H1 (cell line): ENCODE data around the gene SLC6A20. TPM values are rescaled to one million over a fixed set of nuclear protein-coding genes. Genes with fewer than 3 reads are reported as not detected.

Experiments
- CTCF ChIA-PET: fragments of 300-600 bp; sonication (Branson Sonifier 250); formaldehyde crosslinking; loops from one replicate; lab custom pipeline; 2021; ENCODE audit not compliant: partially characterized antibody; lab: Charles Lee
- POLR2A ChIA-PET: fragments of 300-600 bp; sonication (Branson Sonifier 250); formaldehyde crosslinking; loops from one replicate; lab custom pipeline; 2021; ENCODE audit warnings: inconsistent platforms; ENCODE audit not compliant: partially characterized antibody; lab: Charles Lee
- DNase-seq, 2 experiments: peaks; one replicate each; pipeline versions ENCODE4 v3.0.0 to v3.0.0-alpha.2; 2010 to 2022; ENCODE audit warnings: low spot score in 2 of 2, low read depth in 1 of 2, mixed read lengths in 1 of 2
- FAIRE-seq: peaks from 2 replicates; lab custom pipeline; 2011; peaks lifted over from hg19 to GRCh38; lab: Jason Lieb, UNC
- H2AFZ ChIP-seq: 2 replicates; pipeline ENCODE4 v1.8.1; 2012; ENCODE audit warnings: low read length, inconsistent platforms
- H2AK5ac ChIP-seq: 2 replicates; pipeline ENCODE4 v1.6.1; 2013; ENCODE audit warnings: low read depth, low read length
- H2BK120ac ChIP-seq: replicated peaks from 2 replicates; pipeline ENCODE3; 2013; ENCODE audit warnings: low read depth, low read length, inconsistent platforms
- H2BK12ac ChIP-seq: 2 replicates; pipeline ENCODE4 v1.6.1; 2013; ENCODE audit warnings: low read depth, low read length
- H2BK15ac ChIP-seq: 2 replicates; pipeline ENCODE4 v1.6.1; 2013; ENCODE audit warnings: low read length
- H2BK20ac ChIP-seq: 2 replicates; pipeline ENCODE4 v1.6.1; 2013; ENCODE audit warnings: low read length
- H2BK5ac ChIP-seq: 2 replicates; pipeline ENCODE4 v1.6.1; 2013; ENCODE audit warnings: low read depth, low read length
- H3K14ac ChIP-seq: 2 replicates; pipeline ENCODE4 v1.6.1; 2013; ENCODE audit warnings: inconsistent platforms; ENCODE audit not compliant: insufficient read length
- H3K18ac ChIP-seq: 2 replicates; pipeline ENCODE4 v1.6.1; 2013; ENCODE audit warnings: low read length; ENCODE audit errors: extremely low read depth
- H3K23ac ChIP-seq: 2 replicates; pipeline ENCODE4 v1.6.1; 2013; ENCODE audit warnings: inconsistent platforms; ENCODE audit not compliant: insufficient read length
- H3K23me2 ChIP-seq: 2 replicates; pipeline ENCODE4 v1.6.1; 2013; ENCODE audit warnings: low read depth, low read length
- H3K27ac ChIP-seq: 2 replicates; pipeline ENCODE4 v1.6.1; 2011; ENCODE audit warnings: low read depth, low read length, inconsistent platforms
- H3K27me3 ChIP-seq, 4 experiments: replicated peaks in 1 of 4; 1 replicate in 1 of 4; 2 replicates in 3 of 4; pipeline versions ENCODE4 v1.6.1 to v1.8.1; 2011 to 2013; ENCODE audit warnings: low read length in 3 of 4, mild to moderate bottlenecking in 3 of 4, inconsistent platforms in 2 of 4, mixed read lengths in 2 of 4, moderate library complexity in 1 of 4; ENCODE audit not compliant: control insufficient read depth in 3 of 4, insufficient read depth in 3 of 4; ENCODE audit errors: extremely low read depth in 1 of 4
- H3K36me3 ChIP-seq, 4 experiments: 2 replicates each; pipeline versions ENCODE4 v1.6.1 to v1.8.1; 2011 to 2013; ENCODE audit warnings: mild to moderate bottlenecking in 4 of 4, low read length in 3 of 4, moderate library complexity in 2 of 4, control low read depth in 1 of 4, inconsistent platforms in 1 of 4; ENCODE audit not compliant: insufficient read depth in 4 of 4, control insufficient read depth in 2 of 4
- H3K4ac ChIP-seq: replicated peaks from 2 replicates; pipeline ENCODE3; 2013; ENCODE audit warnings: low read length, low read depth, mixed read lengths, inconsistent platforms; ENCODE audit not compliant: insufficient read length
- H3K4me1 ChIP-seq, 4 experiments: replicated peaks in 1 of 4; 1 replicate in 1 of 4; 2 replicates in 3 of 4; pipeline versions ENCODE4 v1.6.1 to v1.8.1; 2011 to 2013; ENCODE audit warnings: low read length in 3 of 4, inconsistent platforms in 2 of 4, mixed read lengths in 1 of 4; ENCODE audit not compliant: insufficient read depth in 4 of 4, control insufficient read depth in 3 of 4
- H3K4me2 ChIP-seq, 2 experiments: 2 replicates each; pipeline versions ENCODE4 v1.6.1 to v1.8.1; 2011 to 2013; ENCODE audit warnings: low read depth in 2 of 2, low read length in 2 of 2, control low read depth in 1 of 2, inconsistent platforms in 1 of 2, mild to moderate bottlenecking in 1 of 2; ENCODE audit not compliant: insufficient read depth in 1 of 2
- H3K4me3 ChIP-seq, 4 experiments: fragments of 200-600, 300-600 bp in 1 of 4; sonication (generic), shearing (Covaris generic), sonication (Bioruptor Twin) in 1 of 4; 2 replicates each; pipeline versions ENCODE4 v1.5.1 to v1.8.1; 2011 to 2016; ENCODE audit warnings: low read length in 4 of 4, low read depth in 3 of 4, control low read depth in 2 of 4, inconsistent platforms in 2 of 4, mild to moderate bottlenecking in 2 of 4, mixed read lengths in 1 of 4, moderate library complexity in 1 of 4; ENCODE audit not compliant: insufficient read depth in 2 of 4; ENCODE audit errors: extremely low read depth in 1 of 4
- H3K56ac ChIP-seq: replicated peaks from 2 replicates; pipeline ENCODE3; 2013; ENCODE audit warnings: low read depth, mild to moderate bottlenecking, mixed read lengths, low read length, inconsistent platforms; ENCODE audit not compliant: insufficient read length
- H3K79me1 ChIP-seq: 2 replicates; pipeline ENCODE4 v1.6.1; 2013; ENCODE audit warnings: low read depth, low read length, control low read depth
- H3K79me2 ChIP-seq, 2 experiments: 2 replicates each; pipeline versions ENCODE4 v1.6.1 to v1.8.1; 2012 to 2013; ENCODE audit warnings: low read length in 2 of 2, mild to moderate bottlenecking in 2 of 2, inconsistent platforms in 1 of 2; ENCODE audit not compliant: insufficient read depth in 2 of 2, control insufficient read depth in 1 of 2
- H3K9ac ChIP-seq, 4 experiments: replicated peaks in 1 of 4; 1 replicate in 1 of 4; 2 replicates in 3 of 4; pipeline versions ENCODE4 v1.6.1 to v1.8.1; 2011 to 2013; ENCODE audit warnings: low read depth in 3 of 4, low read length in 3 of 4, control low read depth in 2 of 4, mild to moderate bottlenecking in 2 of 4, moderate library complexity in 2 of 4, inconsistent platforms in 1 of 4; ENCODE audit errors: extremely low read depth in 1 of 4
- H3K9me3 ChIP-seq, 2 experiments: 2 replicates each; pipeline versions ENCODE4 v1.6.1 to v1.8.1; 2012 to 2013; ENCODE audit warnings: mild to moderate bottlenecking in 2 of 2, moderate library complexity in 2 of 2, control low read depth in 1 of 2, inconsistent platforms in 1 of 2, low read depth in 1 of 2, low read length in 1 of 2, mixed read lengths in 1 of 2; ENCODE audit not compliant: insufficient read depth in 2 of 2
- H4K20me1 ChIP-seq, 2 experiments: replicated peaks in 1 of 2; 2 replicates each; pipeline versions ENCODE3 to v1.8.1; 2011 to 2013; ENCODE audit warnings: inconsistent platforms in 2 of 2, low read length in 2 of 2, mild to moderate bottlenecking in 1 of 2; ENCODE audit not compliant: insufficient read depth in 2 of 2, control insufficient read depth in 1 of 2
- H4K5ac ChIP-seq: 2 replicates; pipeline ENCODE4 v1.6.1; 2013; ENCODE audit warnings: low read length, low read depth, mixed read lengths, inconsistent platforms; ENCODE audit not compliant: insufficient read length
- H4K8ac ChIP-seq: 2 replicates; pipeline ENCODE4 v1.8.0; 2013; ENCODE audit warnings: mild to moderate bottlenecking, moderate library complexity, low read length, inconsistent platforms; ENCODE audit not compliant: insufficient read depth; ENCODE audit errors: extremely low read depth
- H4K91ac ChIP-seq: replicated peaks from 2 replicates; pipeline ENCODE3; 2013; ENCODE audit warnings: low read length, mixed read lengths, inconsistent platforms; ENCODE audit not compliant: insufficient read length
- CHD2 ChIP-seq: IDR thresholded peaks from 2 replicates; pipeline ENCODE4 v1.6.1; 2012; ENCODE audit warnings: low read length, improper control_type of control experiment
- EGR1 ChIP-seq: IDR thresholded peaks from 2 replicates; pipeline ENCODE4 v1.6.1; 2011; ENCODE audit warnings: low read depth, low read length, borderline replicate concordance
- GTF2F1 ChIP-seq: IDR thresholded peaks from 2 replicates; pipeline ENCODE4 v1.6.1; 2012; ENCODE audit warnings: low read depth, low read length, improper control_type of control experiment, borderline replicate concordance
- KDM4A ChIP-seq: IDR thresholded peaks from one replicate; pipeline ENCODE4 v1.7.1; 2012; ENCODE audit warnings: low read depth, mild to moderate bottlenecking, moderate library complexity, low read length, inconsistent platforms; ENCODE audit not compliant: severe bottlenecking
- KDM5A ChIP-seq: fragments of 200-600 bp; IDR thresholded peaks from 2 replicates; pipeline ENCODE4 v1.7.1; 2012; ENCODE audit warnings: mild to moderate bottlenecking, low read length, inconsistent platforms, mixed read lengths
- MAFK ChIP-seq: IDR thresholded peaks from 2 replicates; pipeline ENCODE4 v1.6.1; 2012; ENCODE audit warnings: low read depth, mild to moderate bottlenecking, improper control_type of control experiment, low read length
- NRF1 ChIP-seq: IDR thresholded peaks from 2 replicates; pipeline ENCODE4 v1.6.1; 2011; ENCODE audit warnings: mild to moderate bottlenecking, low read depth, low read length, improper control_type of control experiment
- POU5F1 ChIP-seq: IDR thresholded peaks from 2 replicates; pipeline ENCODE4 v1.6.1; 2011; ENCODE audit warnings: low read depth, mild to moderate bottlenecking, low read length, moderate library complexity
- SIN3A ChIP-seq, 2 experiments: IDR thresholded peaks in 1 of 2; conservative IDR thresholded peaks in 1 of 2; 2 replicates each; pipeline ENCODE4 v1.6.1; 2011 to 2012; ENCODE audit warnings: low read length in 2 of 2, improper control_type of control experiment in 1 of 2, low read depth in 1 of 2, mild to moderate bottlenecking in 1 of 2
- TAF7 ChIP-seq: optimal IDR thresholded peaks from 2 replicates; pipeline ENCODE3; 2011; ENCODE audit warnings: low read depth, mild to moderate bottlenecking, inconsistent platforms, low read length, moderate library complexity, borderline replicate concordance
- TBP ChIP-seq: IDR thresholded peaks from 2 replicates; pipeline ENCODE4 v1.6.1; 2011; ENCODE audit warnings: low read depth, low read length, improper control_type of control experiment
- TEAD4 ChIP-seq: IDR thresholded peaks from 2 replicates; pipeline ENCODE4 v1.6.1; 2012; ENCODE audit warnings: low read depth, low read length, inconsistent platforms, mixed read lengths
- WGBS, 2 experiments: shearing (Covaris generic) in 1 of 2; methylation state at CpG; one replicate each; pipeline versions ENCODE4 v1.1.6 to v1.1.7; 2013 to 2015; ENCODE audit warnings: low lambda C conversion rate in 2 of 2, mixed read lengths in 2 of 2, inconsistent platforms in 1 of 2, low coverage in 1 of 2, missing lambda C conversion rate in 1 of 2; ENCODE audit not compliant: insufficient replicate concordance in 2 of 2, insufficient coverage in 1 of 2, insufficient read length in 1 of 2; ENCODE audit errors: extremely low coverage in 1 of 2, missing lambda C conversion rate in 1 of 2; 5-methylcytosine and 5-hydroxymethylcytosine counted together
- polyA plus RNA-seq, 7 experiments: library from polyadenylated mRNA; depleted of rRNA in 3 of 7; stranded (reverse) in 5 of 7; unstranded in 2 of 7; fragments of >200 nt in 5 of 7; fragments of 200-250 nt in 2 of 7; gene quantifications; 1 replicate in 5 of 7; 2 replicates in 1 of 7; 4 replicates in 1 of 7; pipeline versions ENCODE4 v1.2.1 to v1.2.3, GENCODE V29; 2011 to 2013; ENCODE audit warnings: missing spikeins in 2 of 7, mixed read lengths in 2 of 7
- total RNA-seq: library from RNA; stranded (reverse); fragmentation: NEBNext Ultra II Directional; extraction: Animal tissue kit (Norgen Biotek cat#: 25700); gene quantifications from 2 replicates; pipeline ENCODE4 v1.2.1, GENCODE V29; 2021

Gene SLC6A20
- total and polyA plus RNA-seq, 2 of the 8 experiments (the other 6 are each of a cell fraction or from before 2014, with no cell fraction given), result 0.05 TPM; not detected in 1

GRCh38 chr3:45841757-45842491 lies 45.6 kb upstream of the SLC6A20 start, which contains the start of gene LZTFL1:
LZTFL1 (minus strand) TSS chr3:45842119; CDS start chr3:45841991, 128 bp downstream.
- Histone ChIP-seq H2BK120ac (no peak within 1 kb of the TSS), H3K36me3 (no peaks in the 10 kb centered on the region), H3K79me1 (no peaks in the 10 kb centered on the region), H3K79me2 (no peaks in the 10 kb centered on the region), H4K5ac (no peak within 1 kb of the TSS), H2BK5ac (no peak within 1 kb of the TSS), H2BK15ac (no peak within 1 kb of the TSS), H3K9ac (peak within 1 kb of the TSS; percentile 55 to 71 (median 64)), H3K18ac (no peak within 1 kb of the TSS), H3K27me3 (peaks cover 0 to 19% (median 3%) of the 10 kb centered on the region in 4 experiments; a peak in 3 of 7 replicates), H2AFZ (peak within 1 kb of the TSS; percentile 89), H3K4ac (no peak within 1 kb of the TSS), H3K27ac (peak within 1 kb of the TSS; percentile 42; the same call in 1 of the 2 replicates), H2AK5ac (no peak within 1 kb of the TSS), H4K20me1 (no peaks in the 10 kb centered on the region), H3K23ac (no peak within 1 kb of the TSS), H3K4me3 (peak within 1 kb of the TSS; percentile 70 to 85 (median 72)), H2BK12ac (no peak within 1 kb of the TSS), H3K4me2 (peak within 1 kb of the TSS; percentile 85 to 94), H3K9me3 (no peaks in the 10 kb centered on the region), H3K23me2 (peaks cover 8% of the 10 kb centered on the region; the same call in 1 of the 2 replicates), H4K91ac (no peak within 1 kb of the TSS), H3K4me1 (peaks cover 0 to 3% (median 2%) of the 10 kb centered on the region in 4 experiments; a peak in 3 of 7 replicates), H3K56ac (no peak within 1 kb of the TSS), H2BK20ac (no peak within 1 kb of the TSS), H3K14ac (no peak within 1 kb of the TSS), H4K8ac (peak within 1 kb of the TSS; percentile 74; the same call in 1 of the 2 replicates)
- CTCF ChIA-PET, result interaction anchor here (0.9 to 3.8 kb wide), 5 partner anchors 8 to 237 kb away, joined by 3 to 18 read pairs (median 4); no protein-coding TSS in a partner anchor
- peak; percentile 96 for FAIRE-seq
- WGBS, 2 experiments, result 5% methylated on average over 49 of the region's 49 CpGs; no CpG with 5 or more reads in 1 of the 2 experiments
- DNase-seq, result peak; percentile 83 to 88
- POLR2A ChIA-PET, result interaction anchor here (1.2 to 1.5 kb wide), 3 partner anchors 8 to 20 kb away, joined by 3 to 6 read pairs (median 3); no protein-coding TSS in a partner anchor
- TF ChIP-seq TAF7, result no peak
- no peak for TF ChIP-seq POU5F1
- no peak for TF ChIP-seq NRF1
- TF ChIP-seq EGR1, result no peak
- TF ChIP-seq MAFK, result no peak
- TF ChIP-seq TBP, result no peak
- TF ChIP-seq TEAD4, result 0 out of 2 replicates have a peak, but pooled peaks have one; percentile 2
- no peak for TF ChIP-seq KDM5A
- TF ChIP-seq KDM4A, result peak; percentile 99
- no peak for TF ChIP-seq GTF2F1
- peak; percentile 79 for TF ChIP-seq CHD2
- peak; percentile 96 to 97 for TF ChIP-seq SIN3A (conservative IDR thresholded peaks at IDR 0.05 in 1 of 2, IDR thresholded peaks at IDR 0.05 in 1 of 2; ENCODE audit: low read depth in 1 of 2, low read length in 2 of 2)
